ENCODE measurements around the gene NXPH3.

- TF ChIP-seq, protein P1, sequence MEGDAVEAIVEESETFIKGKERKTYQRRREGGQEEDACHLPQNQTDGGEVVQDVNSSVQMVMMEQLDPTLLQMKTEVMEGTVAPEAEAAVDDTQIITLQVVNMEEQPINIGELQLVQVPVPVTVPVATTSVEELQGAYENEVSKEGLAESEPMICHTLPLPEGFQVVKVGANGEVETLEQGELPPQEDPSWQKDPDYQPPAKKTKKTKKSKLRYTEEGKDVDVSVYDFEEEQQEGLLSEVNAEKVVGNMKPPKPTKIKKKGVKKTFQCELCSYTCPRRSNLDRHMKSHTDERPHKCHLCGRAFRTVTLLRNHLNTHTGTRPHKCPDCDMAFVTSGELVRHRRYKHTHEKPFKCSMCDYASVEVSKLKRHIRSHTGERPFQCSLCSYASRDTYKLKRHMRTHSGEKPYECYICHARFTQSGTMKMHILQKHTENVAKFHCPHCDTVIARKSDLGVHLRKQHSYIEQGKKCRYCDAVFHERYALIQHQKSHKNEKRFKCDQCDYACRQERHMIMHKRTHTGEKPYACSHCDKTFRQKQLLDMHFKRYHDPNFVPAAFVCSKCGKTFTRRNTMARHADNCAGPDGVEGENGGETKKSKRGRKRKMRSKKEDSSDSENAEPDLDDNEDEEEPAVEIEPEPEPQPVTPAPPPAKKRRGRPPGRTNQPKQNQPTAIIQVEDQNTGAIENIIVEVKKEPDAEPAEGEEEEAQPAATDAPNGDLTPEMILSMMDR (conservative IDR thresholded peaks at IDR 0.05; ENCODE audit: low read depth, low read length), result peak; percentile 96
- TF ChIP-seq EZH2phosphoT487 (IDR thresholded peaks at IDR 0.05; ENCODE audit: borderline replicate concordance, low read length), result no peak
Observed at GRCh38 chr17:49567871-49568694, 7.6 kb upstream of the NXPH3 start.

Data from PC-3 (cell line).